Neural progenitor cell (in vitro differentiated cells): ENCODE data around the gene CHTF8.

ENCODE experiments used
- EZH2 ChIP-seq: fragments of 200-600 bp; sonication (generic); IDR thresholded peaks from 2 replicates; pipeline ENCODE4 v1.6.1; 2017; ENCODE audit warnings: antibody characterized with exemption, mild to moderate bottlenecking, moderate library complexity
- TF ChIP-seq, protein P1 (sequence below): fragments of 200-600 bp; sonication (generic); IDR thresholded peaks from 2 replicates; pipeline ENCODE4 v1.5.1; 2017; ENCODE audit warnings: antibody characterized with exemption, mild to moderate bottlenecking

DNA sequence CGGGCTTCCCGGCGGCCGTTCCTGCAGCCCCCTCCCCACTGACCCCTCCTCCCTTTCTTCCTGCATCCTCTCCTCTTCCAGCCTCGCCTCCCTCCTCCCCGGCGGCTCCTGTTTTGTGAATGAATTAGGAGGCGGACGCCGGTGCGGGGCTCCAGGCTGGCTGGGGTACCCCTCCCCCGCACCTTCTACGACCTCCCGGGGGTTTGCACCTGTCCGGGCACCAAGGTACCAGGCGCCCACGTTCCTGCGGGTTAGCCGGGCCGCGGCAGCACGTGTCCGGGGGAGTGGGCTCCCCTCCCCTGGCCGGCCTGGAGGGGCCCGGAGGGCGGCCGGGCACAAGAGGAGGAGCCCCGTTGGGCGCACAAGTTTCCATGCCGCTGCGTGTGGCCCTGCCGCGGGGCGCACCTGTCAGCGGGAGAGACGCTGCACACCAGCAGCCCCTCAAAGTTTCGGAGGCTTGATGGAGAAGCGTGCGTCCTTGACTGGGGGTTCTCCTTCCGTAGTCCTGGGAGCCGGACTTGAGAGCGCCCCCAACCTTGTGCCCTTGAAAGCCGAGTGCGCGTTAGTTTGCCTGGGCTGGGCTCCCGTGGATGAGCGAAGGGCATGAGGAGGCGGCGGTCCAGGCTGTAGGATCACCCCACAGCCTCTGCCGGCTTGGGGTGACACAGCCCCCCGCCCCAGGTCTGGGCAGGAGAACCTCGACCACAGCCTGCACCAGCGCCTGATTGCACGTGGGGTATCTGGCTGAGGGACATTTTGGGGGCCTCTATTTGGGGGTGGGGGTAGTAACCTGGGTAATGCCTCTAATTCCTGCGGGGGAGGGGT lies 25.7 kb downstream of the CHTF8 start:
- TF ChIP-seq, protein P1, sequence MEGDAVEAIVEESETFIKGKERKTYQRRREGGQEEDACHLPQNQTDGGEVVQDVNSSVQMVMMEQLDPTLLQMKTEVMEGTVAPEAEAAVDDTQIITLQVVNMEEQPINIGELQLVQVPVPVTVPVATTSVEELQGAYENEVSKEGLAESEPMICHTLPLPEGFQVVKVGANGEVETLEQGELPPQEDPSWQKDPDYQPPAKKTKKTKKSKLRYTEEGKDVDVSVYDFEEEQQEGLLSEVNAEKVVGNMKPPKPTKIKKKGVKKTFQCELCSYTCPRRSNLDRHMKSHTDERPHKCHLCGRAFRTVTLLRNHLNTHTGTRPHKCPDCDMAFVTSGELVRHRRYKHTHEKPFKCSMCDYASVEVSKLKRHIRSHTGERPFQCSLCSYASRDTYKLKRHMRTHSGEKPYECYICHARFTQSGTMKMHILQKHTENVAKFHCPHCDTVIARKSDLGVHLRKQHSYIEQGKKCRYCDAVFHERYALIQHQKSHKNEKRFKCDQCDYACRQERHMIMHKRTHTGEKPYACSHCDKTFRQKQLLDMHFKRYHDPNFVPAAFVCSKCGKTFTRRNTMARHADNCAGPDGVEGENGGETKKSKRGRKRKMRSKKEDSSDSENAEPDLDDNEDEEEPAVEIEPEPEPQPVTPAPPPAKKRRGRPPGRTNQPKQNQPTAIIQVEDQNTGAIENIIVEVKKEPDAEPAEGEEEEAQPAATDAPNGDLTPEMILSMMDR = no peak
- no peak for TF ChIP-seq EZH2
